HG02943 (cell line): ENCODE results near the gene KIF5C.
A peak's percentile ranks its signal among the peaks of the same experiment; 100 is the strongest.

Source experiments
- ATAC-seq: cut with Tn5 transposase; IDR thresholded peaks from one replicate; pipeline ENCODE4 v1.9.1; 2021; ENCODE audit warnings: mild to moderate bottlenecking, low read depth, moderate library complexity; ENCODE audit not compliant: unreplicated experiment

Gene KIF5C

GRCh38 chr2:149036507-149037293 is 161.7 kb downstream of the KIF5C start:
- no peak for ATAC-seq

- no peak for ATAC-seq
Observed at GRCh38 chr2:149037851-149038250, 162.8 kb downstream of the KIF5C start.

GRCh38 chr2:149038442-149039212 is 163.6 kb downstream of the KIF5C start, which contains the start of gene LYPD6B:
Gene LYPD6B (plus strand): TSS chr2:149038699. CDS start chr2:149130949, 92,250 bp downstream.
- ATAC-seq = peak; percentile 45

- no peak for ATAC-seq
Observed at GRCh38 chr2:149039213-149039724, 164.2 kb downstream of the KIF5C start.

- no peak for ATAC-seq
Observed at GRCh38 chr2:149040451-149040850, 165.4 kb downstream of the KIF5C start.

- no peak for ATAC-seq
Observed at GRCh38 chr2:149041482-149041881, 166.5 kb downstream of the KIF5C start.

GRCh38 chr2:149042881-149043280 is 167.9 kb downstream of the KIF5C start:
- ATAC-seq = no peak

GRCh38 chr2:149044500-149044899 is 169.5 kb downstream of the KIF5C start:
- no peak for ATAC-seq

- ATAC-seq = no peak
Observed at GRCh38 chr2:149047118-149047517, 172.1 kb downstream of the KIF5C start.

GRCh38 chr2:149049142-149049541 is 174.1 kb downstream of the KIF5C start:
- ATAC-seq = no peak

GRCh38 chr2:149050188-149050587 is 175.2 kb downstream of the KIF5C start:
- no peak for ATAC-seq

GRCh38 chr2:149055751-149056150 is 180.7 kb downstream of the KIF5C start:
- no peak for ATAC-seq

- no peak for ATAC-seq
Observed at GRCh38 chr2:149056541-149057255, 181.7 kb downstream of the KIF5C start.

GRCh38 chr2:149057401-149057800 is 182.4 kb downstream of the KIF5C start:
- ATAC-seq = no peak

- ATAC-seq = no peak
Observed at GRCh38 chr2:149058936-149059335, 183.9 kb downstream of the KIF5C start.

GRCh38 chr2:149059822-149060221 is 184.8 kb downstream of the KIF5C start:
- ATAC-seq = no peak

GRCh38 chr2:149061133-149061745 is 186.2 kb downstream of the KIF5C start:
- ATAC-seq = no peak

GRCh38 chr2:149062531-149062930 is 187.5 kb downstream of the KIF5C start:
- ATAC-seq = no peak

- no peak for ATAC-seq
Observed at GRCh38 chr2:149063177-149063576, 188.2 kb downstream of the KIF5C start.

- no peak for ATAC-seq
Observed at GRCh38 chr2:149064365-149064841, 189.4 kb downstream of the KIF5C start.
